HG03159 (cell line): ENCODE results near the gene ABCB1.
A peak's percentile ranks its signal among the peaks of the same experiment; 100 is the strongest.

ENCODE experiments used
- ATAC-seq: cut with Tn5 transposase; IDR thresholded peaks from one replicate; pipeline ENCODE4 v1.9.1; 2021; ENCODE audit warnings: mild to moderate bottlenecking, moderate library complexity; ENCODE audit not compliant: unreplicated experiment

The ABCB1 gene

GRCh38 chr7:87517136-87517815 lies 83.4 kb downstream of the ABCB1 start:
- no peak for ATAC-seq

- no peak for ATAC-seq
Measured at GRCh38 chr7:87513735-87514335, 86.8 kb downstream of the ABCB1 start.

- ATAC-seq, result no peak
Measured at GRCh38 chr7:87512906-87513305, 87.8 kb downstream of the ABCB1 start.

GRCh38 chr7:87511510-87511909 lies 89.2 kb downstream of the ABCB1 start:
- no peak for ATAC-seq

GRCh38 chr7:87510411-87510875 lies 90.2 kb downstream of the ABCB1 start:
- ATAC-seq, result no peak

- ATAC-seq, result no peak
Measured at GRCh38 chr7:87507446-87507845, 93.2 kb downstream of the ABCB1 start.

- ATAC-seq, result no peak
Measured at GRCh38 chr7:87506246-87507180, 94.2 kb downstream of the ABCB1 start.

GRCh38 chr7:87505557-87506245 lies 95.0 kb downstream of the ABCB1 start:
- ATAC-seq, result no peak

- ATAC-seq, result no peak
Measured at GRCh38 chr7:87505122-87505521, 95.6 kb downstream of the ABCB1 start.

- no peak for ATAC-seq
Measured at GRCh38 chr7:87499494-87499893, 101.2 kb downstream of the ABCB1 start.

- ATAC-seq, result no peak
Measured at GRCh38 chr7:87498893-87499292, 101.8 kb downstream of the ABCB1 start.

- no peak for ATAC-seq
Measured at GRCh38 chr7:87497482-87497881, 103.2 kb downstream of the ABCB1 start.

GRCh38 chr7:87495366-87495765 lies 105.3 kb downstream of the ABCB1 start:
- ATAC-seq, result no peak

GRCh38 chr7:87494454-87494853 lies 106.2 kb downstream of the ABCB1 start:
- no peak for ATAC-seq

- no peak for ATAC-seq
Measured at GRCh38 chr7:87483131-87483530, 117.6 kb downstream of the ABCB1 start.

GRCh38 chr7:87482115-87482514 lies 118.6 kb downstream of the ABCB1 start:
- ATAC-seq, result no peak

GRCh38 chr7:87480386-87480785 lies 120.3 kb downstream of the ABCB1 start:
- no peak for ATAC-seq

GRCh38 chr7:87479951-87480350 lies 120.7 kb downstream of the ABCB1 start:
- ATAC-seq, result no peak

GRCh38 chr7:87476179-87476557 lies 124.5 kb downstream of the ABCB1 start:
- no peak for ATAC-seq

- ATAC-seq, result peak; percentile 13
Measured at GRCh38 chr7:87475359-87476178, 125.1 kb downstream of the ABCB1 start, which contains the start of gene ABCB4. ABCB4 (minus strand) TSS chr7:87475680; CDS start chr7:87475465, 215 bp downstream.
